Ovary (tissue), 3 donors: Measurements from ENCODE around the gene GPC3.

ENCODE experiments used
- CTCF ChIP-seq, 3 donors: fragments of 450-650 bp in 2 of 3; fragments of 200-600 bp in 1 of 3; IDR thresholded peaks; one replicate each; pipeline versions ENCODE4 v1.5.1 to v1.8.0; 2016 to 2022; ENCODE audit warnings: antibody characterized with exemption in 3 of 3, mild to moderate bottlenecking in 1 of 3
- EP300 ChIP-seq: sonication (generic); formaldehyde crosslinking; IDR thresholded peaks from one replicate; pipeline ENCODE4 v1.6.1; 2017; ENCODE audit warnings: antibody characterized with exemption
- POLR2A ChIP-seq: fragments of 450-650 bp; IDR thresholded peaks from one replicate; pipeline ENCODE4 v1.6.1; 2017; ENCODE audit warnings: antibody characterized with exemption, mild to moderate bottlenecking, moderate library complexity
- donor health status: DM: no; HTN: no; CAD: no.

- TF ChIP-seq CTCF (IDR thresholded peaks at IDR 0.05) (no peak), EP300 (no peak), POLR2A (no peak)
Measured at GRCh38 chrX:133649651-133650050, 335.7 kb downstream of the GPC3 start.
